Hematopoietic multipotent progenitor cell treated with erythropoietin and hydrocortisone succinate and interleukin-3 and kit ligand, for 6 days (in vitro differentiated cells): ENCODE results near the gene TBC1D12.
"Not testable (repeated sequence)": the region's sequence is repeated elsewhere in the genome, so short reads cannot be mapped to it uniquely, and the experiment has no call there.

ENCODE experiments used
- DNase-seq: peaks from one replicate; pipeline ENCODE4 v3.0.0-alpha.2; 2015

TBC1D12 gene

DNA sequence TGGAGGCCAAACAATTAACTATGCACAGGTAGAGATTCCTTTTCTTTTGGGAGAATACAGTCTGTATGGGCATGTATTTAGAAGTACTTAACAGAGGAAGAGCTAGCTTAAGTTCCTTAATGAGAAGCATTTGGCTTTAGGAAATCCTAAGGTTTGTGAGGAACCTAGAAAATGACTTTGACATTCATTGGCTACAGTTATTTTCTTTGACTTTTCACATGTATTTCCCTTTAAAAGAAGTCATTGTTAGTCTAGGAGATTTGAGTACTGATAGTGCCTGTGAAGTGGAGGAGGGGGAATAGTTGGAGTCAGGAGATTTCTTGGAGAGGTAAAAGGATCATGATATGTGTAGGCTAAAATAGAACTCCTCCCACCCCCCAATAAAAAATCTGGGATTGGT lies 146.9 kb downstream of the TBC1D12 start:
- no peak for DNase-seq

DNA sequence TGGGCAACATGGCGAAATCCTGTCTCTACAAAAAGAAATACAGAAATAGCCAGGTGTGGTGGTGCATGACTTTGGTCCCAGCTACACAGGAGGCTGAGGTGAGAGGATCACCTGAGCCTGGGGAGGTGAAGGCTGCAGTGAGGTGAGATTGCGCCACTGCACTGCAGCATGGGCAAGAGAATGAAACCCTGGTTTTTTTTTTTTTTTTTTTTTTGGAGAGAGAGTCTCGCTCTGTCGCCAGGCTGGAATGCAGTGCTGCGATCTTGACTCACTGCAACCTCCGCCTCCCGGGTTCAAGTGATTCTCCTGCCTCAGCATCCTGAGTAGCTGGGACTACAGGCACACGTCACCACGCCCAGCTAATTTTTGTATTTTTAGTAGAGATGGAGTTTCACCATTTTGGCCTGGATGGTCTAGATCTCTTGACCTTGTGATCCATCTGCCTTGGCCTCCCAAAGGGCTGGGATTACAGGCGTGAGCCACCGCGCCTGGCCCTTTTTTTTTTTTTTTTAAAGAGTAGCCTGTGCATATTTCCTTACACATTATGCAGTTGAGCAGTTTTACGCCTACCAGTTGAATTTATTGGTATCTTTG lies 165.5 kb downstream of the TBC1D12 start:
- not testable (repeated sequence) for DNase-seq

DNA sequence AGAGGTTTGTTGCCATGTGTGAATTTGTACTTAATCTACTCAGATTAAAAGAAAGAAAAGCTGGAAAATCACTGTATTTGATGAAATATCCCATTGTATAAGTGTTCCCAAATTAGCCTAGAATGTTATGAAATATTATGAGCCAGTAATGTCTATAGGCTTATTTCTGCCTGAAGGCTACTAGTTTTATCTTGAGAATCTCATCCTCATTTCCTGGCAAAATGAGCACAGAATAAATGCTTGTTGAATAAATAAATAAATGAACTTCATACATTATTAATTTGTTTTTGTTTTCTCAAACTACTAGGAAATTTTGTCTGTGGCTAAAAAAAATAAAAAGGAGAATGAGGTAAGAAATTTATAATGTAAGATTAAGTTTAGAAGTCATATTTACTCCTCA lies 168.7 kb downstream of the TBC1D12 start:
- no peak for DNase-seq

DNA sequence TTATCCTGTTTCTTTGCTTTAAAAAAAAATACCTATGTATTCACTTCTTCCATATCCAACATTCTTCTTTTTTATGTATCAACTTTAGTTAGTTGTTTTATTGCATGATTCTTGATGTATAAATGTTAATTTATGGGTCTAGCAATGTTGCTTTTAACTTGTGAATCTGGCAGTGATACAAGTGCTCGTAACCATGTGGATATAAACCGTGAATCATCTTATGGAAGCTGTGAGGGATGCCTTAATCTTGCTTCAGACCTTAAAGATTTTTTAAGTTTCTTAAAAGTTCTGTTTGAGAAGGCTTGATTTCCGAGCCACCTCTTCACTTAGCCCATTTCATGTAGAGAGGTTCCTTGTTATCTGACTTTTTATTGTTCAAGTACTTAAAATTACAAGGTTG lies 169.2 kb downstream of the TBC1D12 start:
- DNase-seq, result no peak

DNA sequence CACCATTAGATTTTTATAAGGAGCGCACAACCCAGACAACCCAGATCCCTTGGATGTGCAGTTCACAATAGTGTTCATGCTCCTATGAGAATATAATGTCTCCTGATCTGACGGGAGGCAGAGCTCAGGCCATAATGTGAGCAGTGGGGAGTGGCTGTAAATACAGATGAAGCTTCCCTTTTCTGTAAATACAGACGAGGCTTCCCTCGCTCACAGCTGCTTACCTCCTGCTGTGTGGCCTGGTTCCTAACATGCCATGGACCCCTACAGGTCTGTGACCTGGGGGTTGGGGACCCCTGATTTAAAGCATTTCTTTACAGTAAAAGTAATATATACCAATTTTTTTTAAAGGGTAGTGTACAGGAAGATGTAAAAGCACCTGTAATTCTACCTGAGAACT lies 176.4 kb downstream of the TBC1D12 start:
- DNase-seq, result no peak

DNA sequence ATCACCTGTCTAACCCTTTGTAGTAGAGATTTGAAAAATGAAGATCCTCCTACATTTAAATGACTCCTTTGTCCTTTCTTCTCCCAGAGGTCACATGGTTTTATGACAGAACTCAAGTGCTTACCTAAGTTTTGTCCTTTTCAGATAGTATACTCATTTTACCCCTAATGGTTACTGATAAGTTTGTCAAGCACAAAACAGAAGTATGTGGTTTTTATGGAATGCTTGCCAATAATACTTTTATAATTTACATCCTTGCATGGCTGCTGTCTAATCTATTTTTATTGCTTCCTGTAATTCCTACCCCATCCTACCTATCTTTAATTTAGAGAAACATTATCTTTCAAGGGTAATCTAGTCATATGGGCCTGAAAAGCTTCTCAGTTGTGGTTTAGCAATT lies 180.8 kb downstream of the TBC1D12 start:
- peak; percentile 51 for DNase-seq
